ENCODE data around the gene TTC28. TPM values are rescaled to one million over a fixed set of nuclear protein-coding genes. Genes with fewer than 3 reads are reported as not detected.
"Not testable (repeated sequence)": the region's sequence is repeated elsewhere in the genome, so short reads cannot be mapped to it uniquely, and the experiment has no call there.

TTC28 gene
- total RNA-seq, 2 donors from 2014 or later, result 0.03 to 0.28 TPM

DNA sequence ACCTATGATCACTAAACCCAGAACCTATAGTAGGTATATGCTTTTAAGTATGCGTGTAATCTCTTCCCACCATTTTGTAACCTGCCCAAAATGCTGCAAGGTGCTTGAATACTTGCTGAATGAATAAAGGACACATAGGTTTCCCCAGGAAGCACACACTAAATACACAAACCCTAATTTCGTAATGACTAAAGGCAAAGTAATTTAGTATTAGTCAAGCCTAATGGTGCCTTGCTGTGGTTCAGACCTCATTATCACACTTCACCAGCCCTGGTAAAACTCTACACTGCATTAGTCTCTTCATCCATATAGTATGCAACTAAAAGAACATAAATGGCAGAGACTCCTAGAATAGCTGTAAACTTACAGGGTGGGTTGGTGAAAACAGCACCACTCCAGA lies 471.6 kb downstream of the TTC28 start:
- ATAC-seq (replicated peaks), result no peak
- H3K9me3 Mint-ChIP-seq, result peaks cover 6% of the 10 kb centered on the region
- H3K27me3 Mint-ChIP-seq, result peaks cover 24% of the 10 kb centered on the region

DNA sequence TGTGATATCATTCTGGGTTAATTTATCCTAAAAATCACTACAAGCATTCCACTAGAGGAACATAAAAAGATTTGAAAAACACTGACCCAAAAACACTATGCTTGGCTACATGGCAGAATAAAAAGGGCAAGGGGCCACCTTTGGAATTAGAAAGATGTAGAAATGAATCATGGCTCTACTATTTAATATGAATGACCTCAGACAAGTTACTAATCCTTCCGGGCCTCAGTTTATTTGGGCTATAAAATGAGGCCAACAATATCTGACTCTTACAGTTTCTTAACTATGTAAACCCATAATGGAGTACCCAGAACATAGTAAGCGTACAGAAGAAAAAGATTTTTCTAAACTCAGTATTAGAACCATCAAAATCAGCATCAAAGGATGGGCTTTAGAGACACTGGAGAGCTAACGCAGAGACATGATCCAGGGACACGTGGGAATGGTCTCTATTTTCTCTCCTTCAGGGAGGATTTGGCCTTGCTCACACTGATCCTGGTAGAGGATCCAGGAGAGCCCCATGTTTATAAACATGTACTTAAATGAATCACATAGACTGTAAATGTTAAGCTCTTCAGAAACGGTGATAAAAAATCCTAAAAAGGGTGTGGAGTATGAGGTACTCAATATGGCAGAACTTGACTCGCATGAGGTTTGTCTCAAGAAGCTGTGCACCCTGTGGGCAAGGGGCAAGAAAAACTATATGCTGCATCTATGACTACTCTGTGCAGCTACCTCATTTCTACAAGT lies 472.2 kb downstream of the TTC28 start:
- no peaks in the 10 kb centered on the region for H3K4me1 Mint-ChIP-seq
- peaks cover 24% of the 10 kb centered on the region for H3K27me3 Mint-ChIP-seq
- no peak overlapping the region for H3K27ac Mint-ChIP-seq
- H3K36me3 Mint-ChIP-seq (ENCODE audit: low read depth), result no peaks in the 10 kb centered on the region
- H3K4me3 Mint-ChIP-seq, result no peak overlapping the region
- no peak for ATAC-seq (replicated peaks)
- H3K9me3 Mint-ChIP-seq, result peaks cover 6% of the 10 kb centered on the region

More for the DNA sequence above, 471.6 kb downstream of the TTC28 start:
- H3K27ac Mint-ChIP-seq, result no peak overlapping the region
- no peak overlapping the region for H3K4me3 Mint-ChIP-seq
- H3K4me1 Mint-ChIP-seq, result no peaks in the 10 kb centered on the region
- no peaks in the 10 kb centered on the region for H3K36me3 Mint-ChIP-seq (ENCODE audit: low read depth)

- H3K4me1 Mint-ChIP-seq, result no peaks in the 10 kb centered on the region
- H3K36me3 Mint-ChIP-seq (ENCODE audit: low read depth), result no peaks in the 10 kb centered on the region
- peaks cover 17% of the 10 kb centered on the region for H3K27me3 Mint-ChIP-seq
- H3K4me3 Mint-ChIP-seq, result no peak overlapping the region
- H3K27ac Mint-ChIP-seq, result no peak overlapping the region
- H3K9me3 Mint-ChIP-seq, result peaks cover 6% of the 10 kb centered on the region
- no peak for ATAC-seq (replicated peaks)
Measured at GRCh38 chr22:28205926-28206325, 473.7 kb downstream of the TTC28 start.

GRCh38 chr22:28204382-28204781 lies 475.3 kb downstream of the TTC28 start:
- H3K4me1 Mint-ChIP-seq, result no peaks in the 10 kb centered on the region
- ATAC-seq (replicated peaks), result no peak

DNA sequence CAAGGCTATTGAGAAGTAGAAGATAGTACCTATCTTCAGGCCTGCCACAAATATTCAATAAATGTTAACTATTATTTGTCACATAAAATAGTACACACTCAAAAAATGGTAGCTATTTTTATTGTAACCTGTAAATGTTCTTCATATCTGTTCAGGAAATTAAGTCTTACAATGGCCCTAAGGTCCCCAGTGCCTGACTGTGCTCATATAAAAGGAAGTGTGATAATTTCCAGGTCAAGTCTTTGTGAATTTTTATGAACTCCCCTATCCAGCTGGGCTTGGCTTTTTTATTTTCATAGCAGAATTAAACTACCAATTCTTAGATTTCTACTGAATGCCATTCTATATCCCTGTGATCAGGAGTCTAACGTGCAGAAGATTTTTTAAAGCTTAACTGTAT lies 476.4 kb downstream of the TTC28 start:
- H3K27ac Mint-ChIP-seq, result no peak overlapping the region
- H3K36me3 Mint-ChIP-seq (ENCODE audit: low read depth), result no peaks in the 10 kb centered on the region
- ATAC-seq (replicated peaks), result no peak
- peaks cover 11% of the 10 kb centered on the region for H3K27me3 Mint-ChIP-seq
- no peak overlapping the region for H3K4me3 Mint-ChIP-seq
- H3K4me1 Mint-ChIP-seq, result no peaks in the 10 kb centered on the region
- H3K9me3 Mint-ChIP-seq, result no peaks in the 10 kb centered on the region

More at GRCh38 chr22:28204382-28204781, 475.3 kb downstream of the TTC28 start:
- Mint-ChIP-seq H3K4me3 (no peak overlapping the region), H3K36me3 (ENCODE audit: low read depth) (no peaks in the 10 kb centered on the region), H3K27ac (no peak overlapping the region), H3K9me3 (no peaks in the 10 kb centered on the region), H3K27me3 (peaks cover 11% of the 10 kb centered on the region)

GRCh38 chr22:28198692-28199091 lies 480.9 kb downstream of the TTC28 start:
- H3K4me3 Mint-ChIP-seq, result no peak overlapping the region
- H3K27me3 Mint-ChIP-seq, result peaks cover 6% of the 10 kb centered on the region
- H3K9me3 Mint-ChIP-seq, result no peaks in the 10 kb centered on the region
- no peaks in the 10 kb centered on the region for H3K36me3 Mint-ChIP-seq (ENCODE audit: low read depth)
- ATAC-seq (replicated peaks), result no peak
- no peaks in the 10 kb centered on the region for H3K4me1 Mint-ChIP-seq
- no peak overlapping the region for H3K27ac Mint-ChIP-seq

- not testable (repeated sequence) for ATAC-seq (replicated peaks); H3K4me3 Mint-ChIP-seq; H3K27ac Mint-ChIP-seq; H3K36me3 Mint-ChIP-seq (ENCODE audit: low read depth); H3K4me1 Mint-ChIP-seq; H3K9me3 Mint-ChIP-seq
- peaks cover 31% of the 10 kb centered on the region for H3K27me3 Mint-ChIP-seq
Measured at GRCh38 chr22:28191571-28191970, 488.1 kb downstream of the TTC28 start.

DNA sequence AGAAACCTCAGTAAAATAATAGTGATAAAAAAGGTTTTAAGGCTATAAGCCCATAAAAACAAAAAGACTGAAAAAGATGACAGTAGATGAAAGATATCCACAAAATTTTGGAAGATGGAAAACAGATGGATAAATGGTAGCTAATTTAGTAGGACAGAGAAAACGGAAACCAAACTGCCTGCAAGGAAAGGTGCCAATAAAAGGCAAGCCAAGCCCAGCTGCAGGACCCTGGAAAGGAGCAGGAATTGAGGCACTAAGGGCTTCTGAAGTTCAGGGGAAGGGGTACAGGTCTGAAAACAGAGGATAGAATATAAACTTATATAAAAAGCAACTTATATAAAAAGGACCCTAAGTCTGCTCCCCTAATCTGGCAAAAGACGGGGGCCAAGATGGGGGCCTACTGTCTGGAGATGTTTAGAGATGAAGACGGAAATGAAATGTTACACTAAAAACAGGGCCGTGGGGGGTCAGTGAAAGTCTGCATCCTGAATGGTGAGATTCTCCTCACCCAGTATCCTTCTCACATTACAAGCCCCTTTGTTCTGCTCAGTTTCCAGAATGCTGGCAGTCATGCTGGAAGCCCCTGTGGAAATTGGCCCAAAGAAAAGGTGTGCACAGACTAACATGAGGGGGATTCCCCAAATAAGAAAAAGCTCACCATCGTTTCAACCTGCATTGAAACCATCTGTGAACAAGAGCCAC lies 491.3 kb downstream of the TTC28 start:
- Mint-ChIP-seq H3K4me1 (no peaks in the 10 kb centered on the region), H3K27ac (no peak overlapping the region), H3K27me3 (peaks cover 29% of the 10 kb centered on the region), H3K36me3 (ENCODE audit: low read depth) (no peaks in the 10 kb centered on the region), H3K4me3 (no peak overlapping the region), H3K9me3 (no peaks in the 10 kb centered on the region)
- no peak for ATAC-seq (replicated peaks)

- H3K27ac Mint-ChIP-seq, result no peak overlapping the region
- H3K4me1 Mint-ChIP-seq, result no peaks in the 10 kb centered on the region
- H3K4me3 Mint-ChIP-seq, result no peak overlapping the region
- no peak for ATAC-seq (replicated peaks)
- H3K27me3 Mint-ChIP-seq, result peaks cover 28% of the 10 kb centered on the region
- no peaks in the 10 kb centered on the region for H3K36me3 Mint-ChIP-seq (ENCODE audit: low read depth)
- no peaks in the 10 kb centered on the region for H3K9me3 Mint-ChIP-seq
Measured at GRCh38 chr22:28187612-28188011, 492.0 kb downstream of the TTC28 start.

GRCh38 chr22:28186641-28187040 lies 493.0 kb downstream of the TTC28 start:
- Mint-ChIP-seq H3K9me3 (no peaks in the 10 kb centered on the region), H3K4me1 (no peaks in the 10 kb centered on the region), H3K27ac (no peak overlapping the region), H3K36me3 (ENCODE audit: low read depth) (no peaks in the 10 kb centered on the region), H3K27me3 (peaks cover 28% of the 10 kb centered on the region), H3K4me3 (no peak overlapping the region)
- ATAC-seq (replicated peaks), result no peak

DNA sequence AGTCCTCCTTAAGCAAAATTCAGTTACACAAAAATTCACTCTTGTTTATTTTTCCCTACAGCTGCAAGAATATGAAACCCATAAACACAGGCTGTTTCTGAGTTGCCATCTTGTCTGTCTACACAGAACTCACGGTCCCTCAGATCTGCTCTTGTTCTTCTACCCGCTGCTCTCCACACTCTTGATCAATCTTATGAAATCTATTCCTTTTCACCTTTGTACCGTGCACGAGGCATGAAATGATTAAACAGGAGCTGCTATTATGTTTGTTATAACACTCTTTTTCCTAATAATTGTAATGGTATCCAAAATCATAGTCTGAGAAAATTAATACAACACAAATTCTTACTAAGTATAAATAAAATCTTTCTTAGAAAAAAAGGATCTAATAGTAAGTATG lies 494.5 kb downstream of the TTC28 start:
- Mint-ChIP-seq H3K4me3 (no peak overlapping the region), H3K27me3 (peaks cover 19% of the 10 kb centered on the region), H3K27ac (no peak overlapping the region), H3K4me1 (no peaks in the 10 kb centered on the region), H3K9me3 (no peaks in the 10 kb centered on the region), H3K36me3 (ENCODE audit: low read depth) (no peaks in the 10 kb centered on the region)
- ATAC-seq (replicated peaks), result no peak

DNA sequence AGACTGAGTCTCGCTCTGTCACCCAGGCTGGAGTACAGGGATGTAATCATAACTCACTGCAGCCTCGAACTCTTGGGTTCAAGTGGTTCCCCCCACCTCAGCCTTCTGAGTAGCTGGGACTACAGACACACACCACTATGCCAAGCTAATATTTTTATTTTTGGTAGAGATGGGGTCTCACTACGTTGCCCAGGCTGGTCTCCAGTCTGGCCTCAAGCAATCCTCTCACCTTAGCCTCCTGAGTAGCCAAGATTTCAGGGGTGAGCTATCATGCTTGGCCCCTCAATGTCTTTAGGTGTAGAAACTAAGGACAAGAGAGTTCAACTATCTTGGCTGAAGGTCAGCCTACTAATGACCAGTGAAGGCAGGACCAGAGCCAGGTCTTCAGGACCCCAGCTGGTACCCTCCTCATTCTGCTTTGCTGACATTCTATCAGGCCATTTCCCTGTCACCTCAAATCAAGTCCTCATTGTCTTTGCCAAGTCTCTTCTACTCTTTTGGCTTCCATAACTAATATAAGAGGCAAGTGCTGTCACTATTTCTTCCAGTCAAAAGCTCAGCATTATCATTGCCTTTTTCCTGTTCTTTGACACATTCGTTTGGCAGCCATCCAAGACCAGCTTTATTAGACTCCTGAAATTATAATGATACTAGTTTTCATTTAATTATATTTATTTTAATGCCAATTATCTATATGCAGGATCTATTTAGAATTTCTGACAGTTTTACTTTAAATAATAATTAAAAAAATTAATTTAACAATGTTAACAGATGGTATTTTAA lies 496.4 kb downstream of the TTC28 start:
- Mint-ChIP-seq H3K27ac (no peak overlapping the region), H3K4me3 (no peak overlapping the region), H3K27me3 (peaks cover 19% of the 10 kb centered on the region), H3K36me3 (ENCODE audit: low read depth) (no peaks in the 10 kb centered on the region), H3K9me3 (no peaks in the 10 kb centered on the region), H3K4me1 (no peaks in the 10 kb centered on the region)
- ATAC-seq (replicated peaks), result no peak

DNA sequence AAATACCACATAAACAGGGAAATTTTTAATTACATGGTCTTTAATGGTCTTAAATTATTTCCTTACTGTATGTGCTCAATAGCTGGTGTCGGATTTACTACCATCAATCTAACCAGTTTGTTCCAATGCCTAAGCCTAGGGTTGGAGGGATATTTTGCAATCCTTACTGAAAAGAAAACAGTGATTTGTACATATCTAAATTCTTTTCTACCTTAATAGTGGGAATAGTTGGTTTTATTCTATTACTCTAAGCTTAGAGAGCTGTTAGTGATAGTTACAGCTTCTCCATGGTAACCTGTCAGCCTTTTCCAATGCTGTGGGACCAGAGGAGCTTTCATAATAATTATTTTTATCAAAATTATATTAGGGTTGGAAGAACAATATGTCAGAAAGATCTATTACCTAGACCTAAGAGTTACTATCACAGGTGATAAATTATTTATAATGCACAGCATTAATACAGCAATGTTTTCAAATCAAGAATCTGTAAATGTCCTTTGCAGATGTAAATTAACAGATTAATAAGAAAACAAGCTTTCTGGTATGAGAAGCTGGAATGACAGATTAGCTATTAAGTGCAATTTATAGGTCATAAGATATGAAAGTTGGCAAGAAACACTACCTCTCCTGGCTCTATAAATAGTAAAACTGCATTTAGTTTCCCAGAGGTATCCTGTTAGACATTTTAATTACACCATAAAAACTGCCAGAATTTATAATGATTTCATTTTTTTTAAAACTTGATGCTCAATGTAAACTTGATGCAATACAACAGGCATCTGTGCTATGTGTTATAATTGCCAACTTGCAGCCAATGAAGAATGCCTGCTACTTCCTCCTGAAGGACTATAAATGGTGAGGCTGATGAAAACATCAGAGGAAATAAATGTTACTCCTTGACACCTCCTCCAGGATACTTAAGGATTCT lies 498.6 kb downstream of the TTC28 start:
- H3K36me3 Mint-ChIP-seq (ENCODE audit: low read depth), result no peaks in the 10 kb centered on the region
- peaks cover 2% of the 10 kb centered on the region for H3K27me3 Mint-ChIP-seq
- no peak overlapping the region for H3K27ac Mint-ChIP-seq
- no peaks in the 10 kb centered on the region for H3K9me3 Mint-ChIP-seq
- no peaks in the 10 kb centered on the region for H3K4me1 Mint-ChIP-seq
- no peak overlapping the region for H3K4me3 Mint-ChIP-seq
- no peak for ATAC-seq (replicated peaks)

- H3K27me3 Mint-ChIP-seq, result no peaks in the 10 kb centered on the region
- ATAC-seq (replicated peaks), result no peak
Measured at GRCh38 chr22:28179392-28179791, 500.2 kb downstream of the TTC28 start.

More at GRCh38 chr22:28179392-28179791, 500.2 kb downstream of the TTC28 start:
- H3K4me1 Mint-ChIP-seq, result no peaks in the 10 kb centered on the region
- no peak overlapping the region for H3K4me3 Mint-ChIP-seq
- no peak overlapping the region for H3K27ac Mint-ChIP-seq
- H3K9me3 Mint-ChIP-seq, result no peaks in the 10 kb centered on the region
- no peaks in the 10 kb centered on the region for H3K36me3 Mint-ChIP-seq (ENCODE audit: low read depth)

All from activated T-helper 17 cell treated with anti-CD3 and anti-CD28 coated beads, Interleukin-2, amount 50 U/mL, for 72 hours (primary cell).